GM21786 (cell line): ENCODE data around the gene DUXB.

Experiments used
- ATAC-seq: cut with Tn5 transposase; IDR thresholded peaks from one replicate; pipeline ENCODE4 v1.9.1; 2021; ENCODE audit not compliant: unreplicated experiment

DUXB gene

DNA sequence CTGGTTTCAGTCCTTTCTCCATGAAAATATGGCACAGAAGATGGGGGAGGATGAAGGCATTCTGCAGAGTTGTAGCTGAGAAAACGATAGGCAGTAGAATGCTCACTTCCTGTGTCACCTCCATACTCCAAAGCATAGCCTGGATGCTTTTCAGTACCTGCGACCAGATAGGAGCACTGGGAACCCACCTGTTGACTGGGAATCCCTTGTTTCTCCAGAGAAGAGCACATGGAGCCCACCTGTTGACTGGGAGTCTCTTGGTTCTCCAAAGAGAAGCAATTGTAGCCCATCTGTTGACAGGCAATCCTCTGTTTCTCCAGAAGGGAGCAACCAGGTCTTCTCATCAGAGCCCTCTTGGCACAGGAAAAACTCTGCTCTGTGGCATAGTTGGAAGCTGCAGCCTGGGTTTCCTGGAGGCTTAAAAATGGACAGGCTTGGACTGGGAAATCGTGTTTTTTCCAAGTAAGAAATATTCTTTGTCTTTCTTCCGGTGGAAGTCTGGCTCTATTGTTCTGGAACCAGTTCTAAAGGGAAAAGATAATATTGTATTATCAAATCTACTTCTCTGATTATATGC, 40.4 kb downstream of the DUXB start:
- no peak for ATAC-seq

DNA sequence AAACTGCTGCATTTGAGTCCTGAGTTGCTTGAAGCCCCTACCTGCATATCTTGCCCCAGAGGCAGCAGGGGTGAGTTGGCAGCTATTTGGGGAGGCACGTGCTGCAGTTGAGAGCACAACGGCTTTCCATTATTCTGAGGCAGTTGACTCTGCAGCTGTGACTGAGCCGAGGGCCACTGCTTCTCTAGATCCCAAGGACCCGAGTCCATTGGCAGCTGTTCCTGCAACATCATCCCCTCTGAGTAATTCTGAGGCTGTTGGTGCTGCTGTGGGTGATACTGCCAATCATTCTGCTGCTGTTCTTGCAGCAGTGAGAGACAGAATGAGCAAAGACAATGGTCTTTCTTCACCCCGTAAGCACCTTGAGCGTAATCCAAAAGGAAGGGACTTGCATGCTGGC, 40.9 kb downstream of the DUXB start:
- no peak for ATAC-seq

DNA sequence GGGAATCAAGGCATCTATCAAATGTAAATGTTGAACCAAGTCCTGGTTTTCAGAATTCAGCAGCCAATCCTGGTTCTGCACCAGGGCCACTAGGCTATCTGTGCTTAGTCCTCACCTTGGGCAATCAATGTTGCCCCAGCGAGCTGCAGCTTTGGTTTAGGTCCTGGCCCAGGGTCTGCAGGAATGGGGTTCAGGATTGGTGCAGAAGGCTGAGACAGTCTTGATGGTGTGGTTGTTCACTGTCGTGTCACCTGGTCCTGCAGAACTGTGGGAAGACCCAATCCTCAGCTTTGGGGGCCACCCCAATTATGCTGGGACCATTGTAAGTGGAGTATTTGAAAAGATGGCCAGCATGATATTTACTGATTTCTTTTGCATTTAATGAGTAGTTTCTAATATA, 43.1 kb downstream of the DUXB start:
- no peak for ATAC-seq

DNA sequence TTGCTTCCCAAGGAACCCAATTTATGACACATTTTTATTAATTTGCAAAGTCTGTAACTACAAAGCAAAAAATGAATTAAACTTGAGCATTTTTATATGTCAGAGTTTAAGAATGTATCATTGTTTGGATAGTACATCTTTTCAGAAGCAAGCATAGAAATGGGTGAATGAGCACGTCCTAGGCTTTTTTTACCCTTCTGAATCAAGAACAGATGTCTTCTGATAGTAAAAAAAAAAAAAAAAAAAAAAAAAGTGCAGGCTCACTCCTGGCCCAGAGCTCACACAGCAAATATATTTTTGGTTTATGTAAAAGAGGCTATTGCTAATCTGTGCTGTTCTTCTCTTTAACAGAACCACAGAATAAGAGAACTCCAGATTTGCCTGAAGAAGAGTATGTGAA, 47.3 kb downstream of the DUXB start:
- ATAC-seq: no peak

DNA sequence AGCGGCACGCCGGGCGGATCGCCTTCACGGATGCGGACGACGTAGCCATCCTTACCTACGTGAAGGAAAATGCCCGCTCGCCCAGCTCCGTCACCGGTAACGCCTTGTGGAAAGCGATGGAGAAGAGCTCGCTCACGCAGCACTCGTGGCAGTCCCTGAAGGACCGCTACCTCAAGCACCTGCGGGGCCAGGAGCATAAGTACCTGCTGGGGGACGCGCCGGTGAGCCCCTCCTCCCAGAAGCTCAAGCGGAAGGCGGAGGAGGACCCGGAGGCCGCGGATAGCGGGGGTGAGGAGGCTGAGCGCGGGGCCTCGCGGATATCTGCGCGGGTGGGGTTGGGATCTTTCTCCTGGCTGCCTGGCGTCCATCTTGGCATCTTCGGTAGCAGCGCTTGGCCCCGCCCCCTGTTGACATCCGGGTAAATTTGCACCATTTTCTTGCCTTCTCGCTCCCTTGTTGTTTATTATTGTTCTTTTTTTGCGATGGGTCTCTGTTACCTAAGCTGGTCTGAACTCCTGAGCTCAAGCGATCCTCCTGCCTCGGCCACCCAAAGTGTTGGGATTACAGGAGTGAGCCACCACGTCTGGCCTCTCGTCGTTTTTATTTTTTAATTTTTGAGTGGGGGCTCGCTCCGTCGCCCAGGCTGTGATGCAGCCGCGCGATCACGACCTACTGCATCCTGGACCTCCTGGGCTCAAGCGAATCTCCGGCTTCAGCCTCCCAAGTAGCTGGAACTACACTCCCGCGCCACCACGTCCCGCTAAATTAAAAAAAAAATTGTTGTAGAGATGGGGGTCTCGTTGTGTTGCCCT, 52.8 kb downstream of the DUXB start:
- peak; percentile 27 for ATAC-seq

DNA sequence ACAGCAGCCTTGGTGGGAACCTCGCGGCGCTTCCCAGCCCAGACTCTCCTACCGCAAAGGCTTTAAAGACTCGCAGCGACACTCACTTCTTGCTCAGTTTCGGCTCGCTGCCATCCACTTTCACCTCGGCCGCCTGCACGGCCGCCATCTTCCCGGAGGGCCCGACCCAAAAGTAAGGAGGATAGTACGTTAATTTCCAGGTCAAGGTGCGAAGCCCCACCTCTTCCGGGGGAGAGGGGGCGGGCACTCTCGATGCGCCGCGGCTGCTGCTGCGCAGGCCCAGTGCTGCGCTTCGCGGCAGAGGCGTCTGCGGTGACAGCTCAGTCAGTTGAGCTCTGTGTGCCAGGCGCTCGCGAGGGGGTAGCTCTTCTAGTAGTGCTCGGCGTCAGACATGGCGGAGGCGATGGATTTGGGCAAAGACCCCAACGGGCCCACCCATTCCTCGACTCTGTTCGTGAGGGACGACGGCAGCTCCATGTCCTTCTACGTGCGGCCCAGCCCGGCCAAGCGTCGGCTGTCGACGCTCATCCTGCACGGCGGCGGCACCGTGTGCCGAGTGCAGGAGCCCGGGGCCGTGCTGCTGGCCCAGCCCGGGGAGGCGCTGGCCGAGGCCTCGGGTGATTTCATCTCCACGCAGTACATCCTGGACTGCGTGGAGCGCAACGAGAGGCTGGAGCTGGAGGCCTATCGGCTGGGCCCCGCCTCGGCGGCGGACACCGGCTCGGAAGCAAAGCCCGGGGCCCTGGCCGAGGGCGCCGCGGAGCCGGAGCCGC, 53.6 kb downstream of the DUXB start, which contains the start of the genes KARS1 and TERF2IP:
TSS of gene KARS1 (minus strand) at position 174 of the 773 bp plus-strand sequence. CDS start at position 148, 26 bp downstream.
TSS of gene TERF2IP (plus strand) at position 282 of the 773 bp plus-strand sequence. CDS start at position 392, 110 bp downstream.
- peak; percentile 85 for ATAC-seq

DNA sequence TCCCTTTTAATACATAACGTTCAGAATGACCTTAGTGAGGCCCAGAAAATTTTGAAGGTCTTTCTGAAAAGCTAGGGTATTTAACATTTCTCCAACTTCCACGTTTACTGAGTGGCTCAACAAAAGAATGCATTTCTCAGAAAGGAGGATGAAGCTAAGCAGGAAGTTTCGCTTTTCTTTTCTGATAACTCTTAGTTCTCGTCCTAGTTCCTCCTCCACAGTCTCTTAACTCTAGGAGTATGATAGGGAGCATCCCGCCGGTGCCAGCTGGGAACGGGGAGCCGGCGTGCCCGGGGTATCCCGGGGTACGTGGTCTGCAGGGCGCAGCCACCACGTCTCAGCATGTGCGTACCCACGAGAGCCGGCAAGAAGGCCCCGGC, 54.2 kb downstream of the DUXB start:
- peak; percentile 18 for ATAC-seq

DNA sequence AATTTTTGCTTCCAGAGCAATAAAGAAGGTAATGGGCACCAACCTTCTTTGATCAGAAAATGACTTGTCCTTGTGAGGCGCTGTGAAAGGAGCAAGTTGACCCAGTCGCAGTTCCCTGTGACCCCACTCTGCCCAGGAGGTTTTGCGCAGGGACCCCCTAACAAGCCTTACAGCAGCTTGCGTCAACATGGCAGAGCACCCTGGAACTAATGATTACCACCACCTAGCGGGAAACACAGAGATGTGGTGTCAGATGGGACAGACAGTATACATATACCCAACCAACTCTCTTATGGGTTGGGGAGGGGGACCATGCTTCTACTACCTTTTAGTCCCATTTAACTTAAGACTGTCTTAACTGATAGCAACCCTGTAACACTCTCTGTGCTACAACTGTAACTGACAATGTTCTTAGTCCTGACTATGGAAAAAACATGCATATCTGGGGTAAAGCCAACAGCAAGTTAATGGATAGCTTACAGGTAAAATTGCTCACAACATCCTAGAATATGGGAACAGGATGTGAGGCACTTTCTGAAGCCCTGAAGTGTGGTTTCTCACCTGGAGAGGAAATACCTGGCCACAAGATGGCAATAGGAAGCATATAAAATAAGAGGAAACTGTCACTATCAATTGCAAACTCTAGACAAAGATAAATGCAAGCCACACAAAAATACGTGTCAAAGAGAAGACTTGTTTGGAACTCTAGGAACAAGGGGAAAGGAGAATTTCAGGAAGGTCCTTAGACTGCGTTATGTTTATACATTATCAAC, 56.8 kb downstream of the DUXB start:
- ATAC-seq: no peak
